ENCODE measurements around the gene FRMD4A.

Gene FRMD4A

DNA sequence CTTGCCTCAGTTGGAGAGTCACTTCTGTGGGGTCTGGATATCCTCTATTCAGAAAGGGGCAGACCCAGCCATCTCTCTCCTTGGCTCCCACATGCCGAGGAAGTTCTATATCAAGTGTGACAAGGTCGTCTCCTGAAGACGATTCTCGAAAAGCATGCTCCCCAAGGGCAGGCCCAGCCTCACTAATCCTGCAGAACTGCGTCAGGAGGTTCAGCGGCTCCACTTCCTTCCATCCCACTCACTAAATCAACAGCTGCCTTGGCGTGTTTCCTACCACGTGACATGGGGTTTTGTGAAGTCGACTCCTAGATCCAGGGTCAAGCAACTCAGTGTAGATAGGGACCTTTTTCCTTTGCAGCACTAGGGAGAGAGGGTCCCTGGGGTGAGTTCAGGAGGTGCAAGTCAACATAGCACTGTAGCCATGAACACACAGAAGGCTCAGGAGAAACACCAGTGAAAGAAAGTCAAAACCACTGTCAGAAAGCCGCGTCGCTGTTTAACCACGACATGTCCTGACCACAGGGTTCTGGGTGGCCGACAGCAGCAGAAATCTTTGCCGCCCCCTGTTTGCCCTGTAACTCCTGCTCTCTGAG lies 587.5 kb downstream of the FRMD4A start:
- no peak for DNase-seq (ENCODE audit: insufficient read length, low spot score)
- FAIRE-seq: no peak
- TF ChIP-seq, protein P1, sequence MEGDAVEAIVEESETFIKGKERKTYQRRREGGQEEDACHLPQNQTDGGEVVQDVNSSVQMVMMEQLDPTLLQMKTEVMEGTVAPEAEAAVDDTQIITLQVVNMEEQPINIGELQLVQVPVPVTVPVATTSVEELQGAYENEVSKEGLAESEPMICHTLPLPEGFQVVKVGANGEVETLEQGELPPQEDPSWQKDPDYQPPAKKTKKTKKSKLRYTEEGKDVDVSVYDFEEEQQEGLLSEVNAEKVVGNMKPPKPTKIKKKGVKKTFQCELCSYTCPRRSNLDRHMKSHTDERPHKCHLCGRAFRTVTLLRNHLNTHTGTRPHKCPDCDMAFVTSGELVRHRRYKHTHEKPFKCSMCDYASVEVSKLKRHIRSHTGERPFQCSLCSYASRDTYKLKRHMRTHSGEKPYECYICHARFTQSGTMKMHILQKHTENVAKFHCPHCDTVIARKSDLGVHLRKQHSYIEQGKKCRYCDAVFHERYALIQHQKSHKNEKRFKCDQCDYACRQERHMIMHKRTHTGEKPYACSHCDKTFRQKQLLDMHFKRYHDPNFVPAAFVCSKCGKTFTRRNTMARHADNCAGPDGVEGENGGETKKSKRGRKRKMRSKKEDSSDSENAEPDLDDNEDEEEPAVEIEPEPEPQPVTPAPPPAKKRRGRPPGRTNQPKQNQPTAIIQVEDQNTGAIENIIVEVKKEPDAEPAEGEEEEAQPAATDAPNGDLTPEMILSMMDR (IDR thresholded peaks at IDR 0.05; ENCODE audit: insufficient read depth, missing control alignments): no peak

DNA sequence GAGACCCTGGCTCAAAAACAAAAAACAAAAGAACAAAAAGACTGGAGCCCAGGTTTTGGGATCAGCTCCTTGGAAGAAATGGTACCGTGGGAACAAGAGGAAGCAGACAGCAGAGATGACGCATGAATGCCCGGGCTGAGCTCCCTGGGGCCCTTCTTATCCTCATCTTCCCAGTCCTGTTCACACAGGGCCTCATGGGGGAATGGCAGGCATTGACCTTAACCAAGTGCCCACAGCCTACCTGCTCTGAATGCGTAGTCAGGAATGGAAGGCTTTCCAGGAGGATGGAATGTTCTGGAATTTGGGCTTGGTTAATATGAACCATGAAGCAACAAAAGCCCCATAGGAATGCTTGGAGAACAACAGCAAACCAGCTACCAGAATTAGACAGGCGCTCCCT lies 589.3 kb downstream of the FRMD4A start:
- TF ChIP-seq, protein P1 (IDR thresholded peaks at IDR 0.05; ENCODE audit: insufficient read depth, missing control alignments): no peak
- DNase-seq (ENCODE audit: insufficient read length, low spot score) (no peak), FAIRE-seq (no peak)

GRCh38 chr10:13740461-13740860 lies 590.3 kb downstream of the FRMD4A start:
- DNase-seq (ENCODE audit: insufficient read length, low spot score) (no peak), FAIRE-seq (no peak)
- TF ChIP-seq, protein P1 (IDR thresholded peaks at IDR 0.05; ENCODE audit: insufficient read depth, missing control alignments): no peak

- DNase-seq (ENCODE audit: insufficient read length, low spot score) (no peak), FAIRE-seq (no peak)
- TF ChIP-seq, protein P1 (IDR thresholded peaks at IDR 0.05; ENCODE audit: insufficient read depth, missing control alignments): no peak
These were observed 591.5 kb downstream of the FRMD4A start for GRCh38 chr10:13739183-13739582.

DNA sequence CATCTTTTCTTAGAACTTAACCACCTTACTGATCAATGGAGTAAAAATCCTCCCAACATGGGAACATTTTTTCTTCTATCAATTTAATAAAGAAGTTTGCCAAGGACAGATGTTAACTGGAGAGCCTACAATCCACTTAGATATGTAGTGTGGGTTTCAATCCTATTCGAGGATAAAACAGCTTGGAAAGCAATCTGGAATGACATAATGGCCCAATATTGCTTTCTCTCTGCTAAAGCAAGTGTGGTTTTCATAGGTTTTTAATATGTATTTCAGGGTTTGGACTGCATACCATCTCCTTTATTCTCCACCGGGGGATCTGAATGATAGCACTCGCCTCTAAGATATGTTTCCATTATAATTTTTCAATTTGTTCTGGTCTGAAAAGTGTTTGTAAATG lies 594.2 kb downstream of the FRMD4A start:
- TF ChIP-seq, protein P1 (IDR thresholded peaks at IDR 0.05; ENCODE audit: insufficient read depth, missing control alignments): no peak
- FAIRE-seq (no peak), DNase-seq (ENCODE audit: insufficient read length, low spot score) (no peak)

GRCh38 chr10:13734151-13734550 lies 596.6 kb downstream of the FRMD4A start:
- no peak for DNase-seq (ENCODE audit: insufficient read length, low spot score)
- no peak for FAIRE-seq
- TF ChIP-seq, protein P1 (IDR thresholded peaks at IDR 0.05; ENCODE audit: insufficient read depth, missing control alignments): no peak

- DNase-seq (ENCODE audit: insufficient read length, low spot score): no peak
- TF ChIP-seq, protein P1 (IDR thresholded peaks at IDR 0.05; ENCODE audit: insufficient read depth, missing control alignments): no peak
- FAIRE-seq: no peak
These were observed 597.7 kb downstream of the FRMD4A start for GRCh38 chr10:13733071-13733470.

Measured in D721Med (cell line).